Chondrocyte (in vitro differentiated cells): ENCODE measurements around the gene MSH3. TPM values are rescaled to one million over a fixed set of nuclear protein-coding genes. Genes with fewer than 3 reads are reported as not detected.

Experiments used
- DNase-seq: peaks from one replicate; pipeline ENCODE4 v3.0.0; 2021; ENCODE audit warnings: mixed read lengths, low spot score
- H3K27ac Mint-ChIP-seq: one replicate; pipeline ENCODE4 v1.8.0; 2021; ENCODE audit warnings: mild to moderate bottlenecking, moderate library complexity, mixed read lengths; ENCODE audit not compliant: unreplicated experiment
- H3K27me3 Mint-ChIP-seq: 2 replicates; pipeline ENCODE4 v1.8.0; 2021; ENCODE audit warnings: low read depth, mixed read lengths
- H3K36me3 Mint-ChIP-seq: 2 replicates; pipeline ENCODE4 v1.8.0; 2021; ENCODE audit warnings: low read depth, mixed read lengths
- H3K4me1 Mint-ChIP-seq: 2 replicates; pipeline ENCODE4 v1.8.0; 2021; ENCODE audit warnings: low read depth, mild to moderate bottlenecking, mixed read lengths
- H3K4me3 Mint-ChIP-seq: one replicate; pipeline ENCODE4 v1.8.0; 2021; ENCODE audit warnings: mild to moderate bottlenecking, moderate library complexity, mixed read lengths; ENCODE audit not compliant: unreplicated experiment
- H3K9me3 Mint-ChIP-seq: 2 replicates; pipeline ENCODE4 v1.8.0; 2021; ENCODE audit warnings: low read depth, mixed read lengths
- CTCF ChIP-seq: fragments of 200-600 bp; sonication (generic); IDR thresholded peaks from 2 replicates; pipeline ENCODE4 v1.5.0; 2021; ENCODE audit warnings: antibody characterized with exemption, mild to moderate bottlenecking, moderate library complexity
- total RNA-seq: library from RNA; stranded (reverse); gene quantifications from 3 replicates; pipeline ENCODE4 v1.2.1, GENCODE V29; 2021

The MSH3 gene
- total RNA-seq, 1 donor from 2014 or later: 11.9 TPM

DNA sequence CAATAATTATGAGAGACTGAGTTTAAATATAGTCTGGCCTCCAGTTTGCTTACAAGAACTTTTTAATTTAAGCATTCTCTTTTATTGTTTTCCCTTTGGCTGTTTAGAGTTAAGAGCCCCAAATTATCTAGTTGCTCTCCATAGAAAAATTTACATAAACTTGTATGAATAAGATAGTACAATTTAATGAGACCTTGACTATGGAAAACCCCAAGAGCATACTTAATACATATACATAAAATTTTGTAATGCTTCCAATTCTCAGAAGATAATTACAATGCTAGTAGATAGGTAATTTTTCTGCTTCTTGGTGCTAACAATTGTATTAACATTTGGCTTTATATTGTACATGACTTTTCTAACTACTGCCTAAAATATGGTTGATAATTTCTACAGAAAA, 20.3 kb upstream of the MSH3 start:
- Mint-ChIP-seq H3K36me3 (peaks cover 7% of the 10 kb centered on the region), H3K27ac (no peak overlapping the region)

GRCh38 chr5:80641353-80641752, 13.1 kb upstream of the MSH3 start:
- H3K27me3 Mint-ChIP-seq: no peaks in the 10 kb centered on the region
- peaks cover 7% of the 10 kb centered on the region for H3K9me3 Mint-ChIP-seq
- DNase-seq: no peak
- no peak for TF ChIP-seq CTCF
- H3K4me1 Mint-ChIP-seq: peaks cover 3% of the 10 kb centered on the region
- H3K36me3 Mint-ChIP-seq: peaks cover 25% of the 10 kb centered on the region
- H3K27ac Mint-ChIP-seq: no peak overlapping the region
- no peak overlapping the region for H3K4me3 Mint-ChIP-seq

More for the DNA sequence above, 20.3 kb upstream of the MSH3 start:
- Mint-ChIP-seq H3K4me1 (peaks cover 10% of the 10 kb centered on the region), H3K27me3 (no peaks in the 10 kb centered on the region), H3K4me3 (no peak overlapping the region), H3K9me3 (no peaks in the 10 kb centered on the region)
- no peak for DNase-seq
- TF ChIP-seq CTCF: no peak

GRCh38 chr5:80644900-80645299, 9.6 kb upstream of the MSH3 start:
- Mint-ChIP-seq H3K9me3 (peaks cover 7% of the 10 kb centered on the region), H3K4me3 (no peak overlapping the region), H3K27ac (no peak overlapping the region), H3K27me3 (no peaks in the 10 kb centered on the region), H3K4me1 (no peaks in the 10 kb centered on the region), H3K36me3 (peaks cover 19% of the 10 kb centered on the region)
- no peak for DNase-seq
- TF ChIP-seq CTCF: no peak

DNA sequence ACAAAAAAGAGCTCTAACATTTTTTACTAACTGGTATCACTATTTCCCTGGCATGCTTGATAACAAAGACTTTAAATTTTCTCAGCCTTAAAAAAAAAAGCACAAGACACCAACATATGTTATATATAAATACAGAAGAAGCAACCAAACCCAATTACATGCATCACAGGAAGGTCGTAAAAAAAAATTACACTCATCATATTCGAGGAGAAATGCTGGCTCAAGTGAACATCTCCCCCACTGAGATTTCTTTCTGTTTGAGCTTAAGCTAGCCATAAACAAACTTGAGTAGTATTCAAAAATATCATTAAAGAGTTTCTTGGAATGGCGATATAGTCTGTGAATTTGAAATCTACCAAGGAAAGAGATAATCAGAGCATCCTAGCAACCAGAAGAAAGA, 7.5 kb upstream of the MSH3 start:
- DNase-seq: no peak
- peaks cover 13% of the 10 kb centered on the region for H3K36me3 Mint-ChIP-seq
- H3K4me1 Mint-ChIP-seq: no peaks in the 10 kb centered on the region
- peaks cover 7% of the 10 kb centered on the region for H3K9me3 Mint-ChIP-seq
- TF ChIP-seq CTCF: no peak
- no peak overlapping the region for H3K4me3 Mint-ChIP-seq
- no peaks in the 10 kb centered on the region for H3K27me3 Mint-ChIP-seq
- no peak overlapping the region for H3K27ac Mint-ChIP-seq

GRCh38 chr5:80653502-80653901, 950 bp upstream of the MSH3 start:
- Mint-ChIP-seq H3K27me3 (no peaks in the 10 kb centered on the region), H3K4me3 (peak overlapping the region; percentile 69), H3K9me3 (no peaks in the 10 kb centered on the region), H3K4me1 (peaks cover 28% of the 10 kb centered on the region), H3K36me3 (peaks cover 9% of the 10 kb centered on the region), H3K27ac (no peak overlapping the region)
- no peak for TF ChIP-seq CTCF
- no peak for DNase-seq
